T-helper 1 cell treated with Interleukin-12 subunit alpha and Interleukin-12 subunit beta and Interleukin-4 antibody, amounts not matched to agents 30 ng/mL and 1 ng/mL, for 36 hours (primary cell): Measurements from ENCODE around the gene PGK1. TPM values are rescaled to one million over a fixed set of nuclear protein-coding genes. Genes with fewer than 3 reads are reported as not detected.
"Not testable (repeated sequence)": the region's sequence is repeated elsewhere in the genome, so short reads cannot be mapped to it uniquely, and the experiment has no call there.

ENCODE experiments used
- intact Hi-C: fragments of 100-400 bp; cut with micrococcal nuclease; formaldehyde crosslinking; loops from one replicate; pipeline ENCODE4 v1.15.1; 2024
- total RNA-seq: library from RNA; stranded (reverse); gene quantifications from 2 replicates; pipeline ENCODE4 v1.2.3, GENCODE V29; 2022

The PGK1 gene
- total RNA-seq, 1 donor from 2014 or later, result 829 TPM

DNA sequence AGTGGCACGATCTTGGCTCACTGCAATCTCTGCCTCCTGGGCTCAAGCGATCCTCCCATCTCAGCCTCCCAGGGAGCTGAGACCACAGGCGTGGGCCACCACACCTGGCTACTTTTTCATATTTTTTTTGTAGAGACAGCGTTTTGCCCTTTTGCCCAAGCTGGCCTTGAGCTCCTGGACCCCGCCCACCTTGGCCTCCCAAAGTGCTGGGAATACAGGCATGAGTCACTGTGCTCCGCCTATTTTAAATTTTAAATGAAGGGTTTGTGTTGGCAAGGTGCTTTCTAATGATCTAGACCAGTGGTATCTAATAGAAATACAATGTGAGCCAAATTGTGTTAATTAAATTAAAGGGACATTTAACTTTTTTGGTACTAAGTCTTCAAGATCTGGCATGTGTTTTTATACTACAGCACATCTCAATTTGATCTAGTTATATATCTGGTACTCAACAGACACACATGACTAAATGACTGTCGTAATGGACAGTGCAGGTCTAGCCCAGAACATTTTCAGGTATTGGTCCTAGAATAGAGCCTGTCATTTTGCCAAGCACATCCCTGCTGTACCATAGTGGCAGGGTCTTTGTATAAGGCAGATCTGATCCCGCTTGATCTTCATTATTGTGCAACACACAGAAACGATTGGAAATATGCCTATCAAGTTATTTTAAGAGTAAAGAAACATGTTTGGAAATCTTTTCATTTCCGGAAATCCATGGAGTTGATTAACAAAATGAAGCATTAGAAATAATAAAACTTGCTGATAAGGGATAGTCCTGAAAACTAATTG is 7.3 kb downstream of the PGK1 start:
- intact Hi-C loops, result no loop called here

- intact Hi-C loops, result no loop called here
Measured at GRCh38 chrX:78116365-78116764, 12.3 kb downstream of the PGK1 start.

DNA sequence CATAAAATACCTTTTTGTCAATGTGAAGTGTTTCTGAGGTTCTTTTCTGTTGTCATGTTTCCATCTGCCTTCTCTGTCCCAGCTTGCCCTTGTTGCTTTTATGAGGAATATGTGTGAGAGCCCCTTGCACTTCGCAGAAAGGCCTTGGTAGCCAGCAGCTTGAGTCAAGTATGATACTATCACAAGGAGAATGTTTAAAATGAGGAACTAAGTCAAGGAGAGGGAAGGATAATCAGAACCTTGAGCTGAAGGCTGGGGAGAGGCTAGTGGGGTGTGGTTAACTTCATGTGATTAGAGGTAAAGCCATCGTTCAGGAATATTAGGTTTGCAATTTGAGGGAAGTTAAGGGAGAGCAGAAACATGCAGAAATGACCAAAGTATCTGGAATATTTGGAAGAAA is 12.7 kb downstream of the PGK1 start:
- intact Hi-C loops, result no loop called here

DNA sequence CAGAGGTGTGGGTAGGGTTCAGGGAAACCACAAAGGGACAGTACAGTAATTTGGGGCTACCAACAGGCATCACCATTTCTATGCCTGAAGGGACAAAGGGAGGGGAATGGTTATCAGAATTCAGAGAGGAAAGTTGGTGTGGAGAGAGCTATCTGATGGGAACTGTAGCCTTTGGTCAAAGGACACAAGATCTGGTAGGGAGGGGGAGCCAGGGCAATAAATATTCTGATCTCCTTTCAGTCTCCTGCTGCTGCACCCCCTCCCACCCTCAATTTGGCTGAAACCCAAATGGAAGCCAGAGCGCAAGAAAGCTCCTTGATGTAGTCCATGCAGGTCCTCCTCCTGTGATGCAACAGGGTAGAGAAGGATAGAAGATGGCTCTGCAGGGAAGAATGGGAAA is 14.6 kb downstream of the PGK1 start:
- intact Hi-C loops, result no loop called here

GRCh38 chrX:78119521-78120227 is 15.6 kb downstream of the PGK1 start:
- intact Hi-C loops, result loop anchor here (5.0 kb wide), 2 partner anchors 768 to 963 kb away; no protein-coding TSS in a partner anchor

DNA sequence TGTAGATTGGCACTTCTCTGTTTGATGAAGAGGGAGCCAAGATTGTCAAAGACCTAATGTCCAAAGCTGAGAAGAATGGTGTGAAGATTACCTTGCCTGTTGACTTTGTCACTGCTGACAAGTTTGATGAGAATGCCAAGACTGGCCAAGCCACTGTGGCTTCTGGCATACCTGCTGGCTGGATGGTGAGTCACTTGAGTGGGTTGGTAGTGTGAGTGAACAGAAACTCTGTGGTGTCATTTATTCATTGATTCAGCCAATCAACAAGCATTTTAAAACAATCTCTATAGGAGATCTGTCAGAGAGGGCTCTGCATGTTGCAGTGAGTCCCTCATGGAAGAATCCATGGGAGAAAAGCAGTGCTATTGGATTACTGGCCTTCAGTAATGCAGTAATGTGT is 19.1 kb downstream of the PGK1 start:
- intact Hi-C loops, result loop anchor here (2.0 to 5.0 kb wide), 3 partner anchors 14 to 959 kb away; no protein-coding TSS in a partner anchor

DNA sequence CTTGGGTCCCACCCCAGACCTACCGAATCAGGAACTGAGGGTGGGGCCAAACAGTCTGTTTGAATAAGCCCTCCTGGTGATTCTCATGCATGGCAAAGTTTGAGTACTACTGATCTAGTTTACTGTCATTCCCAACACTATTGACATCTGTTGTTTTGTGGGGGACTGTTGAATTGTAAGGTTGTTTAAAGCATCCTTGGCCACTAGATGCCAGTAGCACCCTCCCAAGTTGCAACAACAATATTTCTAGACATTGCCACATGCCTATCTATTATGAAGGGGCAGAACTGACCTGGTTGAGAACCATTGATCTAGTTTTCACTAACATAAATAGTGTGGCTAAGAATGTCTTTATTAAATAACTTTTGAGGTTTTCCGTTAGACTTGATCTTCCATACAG is 20.3 kb downstream of the PGK1 start:
- intact Hi-C loops, result loop anchor here (1.0 to 5.0 kb wide), 3 partner anchors 431 to 958 kb away; no protein-coding TSS in a partner anchor

GRCh38 chrX:78125148-78125547 is 21.1 kb downstream of the PGK1 start:
- intact Hi-C loops, result no loop called here

DNA sequence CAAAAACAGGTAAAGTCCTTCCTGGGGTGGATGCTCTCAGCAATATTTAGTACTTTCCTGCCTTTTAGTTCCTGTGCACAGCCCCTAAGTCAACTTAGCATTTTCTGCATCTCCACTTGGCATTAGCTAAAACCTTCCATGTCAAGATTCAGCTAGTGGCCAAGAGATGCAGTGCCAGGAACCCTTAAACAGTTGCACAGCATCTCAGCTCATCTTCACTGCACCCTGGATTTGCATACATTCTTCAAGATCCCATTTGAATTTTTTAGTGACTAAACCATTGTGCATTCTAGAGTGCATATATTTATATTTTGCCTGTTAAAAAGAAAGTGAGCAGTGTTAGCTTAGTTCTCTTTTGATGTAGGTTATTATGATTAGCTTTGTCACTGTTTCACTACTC is 21.7 kb downstream of the PGK1 start:
- intact Hi-C loops, result not testable (repeated sequence)

DNA sequence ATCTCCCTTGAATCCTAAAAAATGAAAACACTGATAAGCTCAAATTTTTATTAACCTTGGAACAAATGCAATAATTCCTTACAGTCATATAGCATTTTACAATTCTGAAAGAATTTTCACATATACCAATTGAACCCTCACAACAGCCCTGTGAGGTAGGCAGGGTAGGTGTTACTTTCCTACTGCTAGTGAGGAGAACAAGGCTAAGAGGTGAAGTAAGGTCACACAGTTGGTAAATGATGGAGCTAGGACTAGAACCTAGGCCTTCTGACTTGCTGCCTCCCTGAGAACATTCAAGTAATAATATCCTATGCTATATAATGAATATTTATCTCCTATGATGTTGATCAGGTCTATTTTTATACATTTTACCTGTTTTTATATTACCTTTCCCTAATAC is 25.7 kb downstream of the PGK1 start:
- intact Hi-C loops, result loop anchor here (10.0 kb wide), 1 partner anchor 1235 kb away; the partner anchor contains the start of gene ITM2A

GRCh38 chrX:78130396-78130795 is 26.3 kb downstream of the PGK1 start:
- intact Hi-C loops, result loop anchor here (10.0 kb wide), 1 partner anchor 1234 kb away; the partner anchor contains the start of gene ITM2A

DNA sequence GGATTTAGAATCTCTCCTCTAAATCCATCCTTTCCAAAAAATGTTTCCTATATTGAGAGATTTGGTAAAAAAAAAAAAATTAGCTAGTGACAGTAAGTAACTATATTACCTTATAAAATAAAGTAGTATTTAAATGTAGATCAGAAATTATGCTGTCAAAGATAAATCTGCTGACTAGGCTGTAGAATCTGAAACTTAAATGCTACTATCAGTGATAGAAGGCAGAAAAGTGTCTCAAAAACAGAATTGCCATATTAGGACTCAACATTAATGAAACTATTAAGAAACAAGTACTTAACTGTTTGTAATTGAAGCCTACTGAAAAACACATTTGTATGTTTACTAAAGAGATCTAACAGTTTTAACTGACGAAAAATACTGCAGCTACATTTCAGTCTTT is 27.1 kb downstream of the PGK1 start:
- intact Hi-C loops, result loop anchor here (10.0 kb wide), 1 partner anchor 1234 kb away; the partner anchor contains the start of gene ITM2A

DNA sequence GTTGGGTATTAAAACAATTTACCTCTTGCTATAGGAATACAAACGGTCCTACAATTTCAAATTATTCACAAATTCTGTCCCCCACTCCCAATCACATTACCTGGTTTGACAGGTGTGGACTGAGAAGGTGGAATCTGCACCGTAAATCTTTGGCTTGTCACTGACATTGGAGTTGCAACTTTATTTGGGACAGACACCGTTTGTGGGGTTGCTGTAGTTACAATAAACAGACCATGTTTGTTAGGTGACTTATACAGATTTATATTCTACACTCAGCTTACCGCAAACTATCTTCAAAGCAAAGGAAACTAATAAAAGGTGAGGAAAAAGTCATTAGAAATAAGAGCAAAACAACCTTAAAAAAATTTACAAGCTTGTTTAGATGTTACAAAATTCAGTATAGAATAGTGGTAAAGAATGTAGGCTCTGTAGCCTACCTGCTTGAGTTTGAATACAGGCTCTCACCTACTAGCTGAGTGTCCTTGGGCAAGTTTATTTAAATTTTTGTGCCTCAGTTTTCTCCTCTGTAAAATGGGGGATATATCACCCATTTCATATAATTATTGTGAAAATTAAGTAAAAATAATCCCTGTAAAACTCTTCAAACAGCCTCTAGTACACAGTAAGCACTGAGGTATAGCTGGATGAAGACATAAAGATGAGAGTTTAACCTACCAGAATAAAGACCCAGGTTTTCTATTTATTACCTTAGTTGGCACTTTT is 29.4 kb downstream of the PGK1 start:
- intact Hi-C loops, result loop anchor here (10.0 kb wide), 1 partner anchor 1231 kb away; the partner anchor contains the start of gene ITM2A

DNA sequence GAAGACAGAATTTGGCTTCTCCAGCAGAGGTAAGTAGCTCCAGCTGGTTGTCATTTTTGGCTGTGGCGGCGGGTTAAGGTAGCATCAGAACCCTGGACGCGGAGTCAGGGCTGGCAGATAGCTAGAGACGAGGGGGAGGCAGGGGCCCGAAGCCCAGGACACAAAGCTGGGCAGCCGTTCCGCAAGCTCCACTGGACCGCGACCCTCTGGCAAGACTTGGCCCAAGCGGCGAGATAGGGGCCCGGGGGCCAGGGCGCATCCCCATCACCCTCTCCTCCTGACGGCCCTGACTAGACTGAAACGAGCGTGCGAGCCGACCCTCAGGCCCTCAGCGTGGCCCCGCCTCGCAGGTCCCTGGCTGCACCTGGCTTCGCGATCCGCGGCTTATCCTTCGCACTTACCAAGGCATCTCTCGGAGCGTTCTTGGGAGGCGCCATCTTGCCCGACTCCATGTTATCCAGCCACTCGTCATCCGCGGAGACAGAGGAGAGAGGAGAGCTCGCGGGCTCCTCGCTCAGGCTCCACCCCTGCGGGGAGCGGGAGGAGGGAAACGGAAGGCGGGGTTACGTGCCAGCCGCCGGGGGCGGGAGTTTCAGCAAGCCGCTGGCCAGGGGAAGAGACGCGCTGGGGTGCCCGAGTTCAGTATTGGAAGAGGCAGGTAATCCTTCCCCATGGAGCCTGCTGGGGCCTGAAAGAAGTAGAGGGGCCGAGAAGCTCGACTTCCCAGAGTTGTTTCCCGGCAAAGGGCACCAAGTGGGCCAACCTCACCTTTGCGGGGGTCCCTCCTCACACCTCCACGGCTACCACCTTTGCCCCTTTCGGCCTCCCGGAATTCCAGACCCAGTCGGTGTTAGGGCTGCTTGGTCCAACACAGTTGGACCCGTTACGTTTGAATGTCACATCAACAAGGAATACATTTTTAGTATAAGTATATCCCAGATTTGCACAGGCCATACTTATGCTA is 35.4 kb downstream of the PGK1 start, which contains the start of gene TAF9B:
Gene TAF9B, minus strand, starts transcription at position 491 of the 964 bp plus-strand sequence. Its CDS starts 39 bp downstream, at position 452.
- intact Hi-C loops, result loop anchor here (1.0 to 10.0 kb wide), 8 partner anchors 33 to 1225 kb away; partner anchors contain the start of genes CYSLTR1, ITM2A and P2RY10

DNA sequence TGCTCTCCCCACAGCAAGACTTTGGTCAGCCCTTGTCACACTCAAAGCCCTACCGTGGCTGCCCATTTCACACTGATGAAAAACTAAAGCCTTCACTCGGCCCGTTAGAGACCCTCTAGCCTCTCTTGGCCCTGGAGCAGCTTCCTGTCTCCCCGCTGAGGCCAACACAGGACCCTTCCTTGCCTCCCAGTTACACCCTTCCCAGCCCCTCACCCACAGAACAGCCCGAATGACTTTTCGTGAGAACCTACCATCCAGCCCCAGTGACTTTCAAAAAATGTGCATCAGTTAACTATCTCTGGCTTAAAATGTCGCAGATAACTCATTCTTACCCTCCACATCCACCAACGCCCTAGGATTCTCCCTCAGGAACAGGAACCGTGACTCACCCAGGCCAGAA is 36.2 kb downstream of the PGK1 start:
- intact Hi-C loops, result no loop called here

GRCh38 chrX:78147002-78147540 is 43.0 kb downstream of the PGK1 start:
- intact Hi-C loops, result not testable (repeated sequence)

DNA sequence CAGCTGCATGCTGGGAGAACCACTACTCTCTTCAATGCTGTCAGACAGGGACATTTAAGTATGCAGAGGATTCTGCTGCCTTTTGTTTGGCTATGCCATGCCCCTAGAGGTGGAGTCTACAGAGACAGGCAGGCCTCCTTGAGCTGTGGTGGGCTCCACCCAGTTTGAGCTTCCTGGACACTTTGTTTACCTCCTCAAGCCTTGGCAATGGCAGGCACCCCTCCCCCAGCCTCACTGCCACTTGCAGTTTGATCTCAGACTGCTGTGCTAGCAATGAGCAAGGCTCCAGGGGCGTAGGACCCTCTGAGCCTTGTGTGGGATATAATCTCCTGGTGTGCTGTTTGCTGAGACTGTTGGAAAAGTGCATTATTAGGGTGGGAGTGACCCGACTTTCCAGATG is 53.3 kb downstream of the PGK1 start:
- intact Hi-C loops, result not testable (repeated sequence)

DNA sequence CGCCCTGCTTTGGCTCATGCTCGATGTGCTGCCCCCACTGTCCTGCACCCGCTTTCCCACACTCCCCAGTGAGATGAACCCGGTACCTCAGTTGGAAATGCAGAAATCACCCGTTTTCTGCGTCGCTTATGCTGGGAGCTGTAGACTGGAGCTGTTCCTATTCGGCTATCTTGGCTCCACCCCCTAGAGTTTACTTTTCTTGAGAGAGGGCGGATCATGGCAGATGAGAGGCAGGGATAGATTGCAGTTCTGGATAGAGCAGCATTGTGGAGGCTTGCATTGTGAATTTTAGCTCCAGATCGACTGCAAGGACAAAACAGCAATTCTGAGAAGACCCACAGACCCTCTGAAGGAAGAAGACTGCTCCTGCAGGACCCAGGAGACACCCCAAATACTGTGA is 53.8 kb downstream of the PGK1 start:
- intact Hi-C loops, result not testable (repeated sequence)

DNA sequence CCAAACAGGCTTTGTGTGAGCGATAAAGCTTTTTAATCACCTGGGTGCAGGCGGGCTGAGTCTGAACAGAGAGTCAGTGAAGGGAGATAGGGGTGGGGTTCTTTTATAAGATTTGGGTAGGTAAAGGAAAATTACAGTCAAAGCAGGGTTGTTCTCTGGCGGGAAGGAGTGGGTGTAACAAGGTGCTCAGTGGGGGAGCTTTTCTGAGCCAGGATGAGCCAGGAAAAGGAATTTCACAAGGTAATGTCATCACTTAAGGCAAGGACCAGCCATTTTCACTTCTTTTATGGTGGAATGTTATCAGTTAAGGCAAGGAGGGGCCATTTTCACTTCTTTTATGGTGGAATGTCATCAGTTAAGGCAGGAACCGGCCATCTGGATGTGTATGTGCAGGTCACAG is 56.7 kb downstream of the PGK1 start:
- intact Hi-C loops, result not testable (repeated sequence)

- intact Hi-C loops, result not testable (repeated sequence)
Measured at GRCh38 chrX:78163175-78163574, 59.1 kb downstream of the PGK1 start.
